Measurements from ENCODE around the gene CACNA2D3.

DNA sequence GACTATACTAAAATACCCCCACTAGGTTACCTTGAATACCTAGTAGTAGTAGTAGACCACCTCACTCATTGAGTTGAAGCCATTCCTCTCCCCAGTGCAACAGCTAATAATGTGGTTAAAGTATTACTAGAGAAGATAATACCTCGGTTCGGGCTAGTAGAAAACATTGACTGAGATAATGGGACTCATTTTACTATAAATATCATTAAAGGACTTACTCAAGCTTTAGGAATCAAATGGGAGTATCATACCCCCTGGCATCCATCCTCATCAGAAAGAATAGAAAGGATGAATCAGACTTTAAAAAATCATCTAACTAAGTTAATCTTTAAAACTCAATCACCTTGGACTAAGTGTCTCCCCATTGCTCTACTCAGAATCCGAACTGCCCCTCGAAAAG, 49.0 kb upstream of the CACNA2D3 start:
- TF ChIP-seq, protein P1, sequence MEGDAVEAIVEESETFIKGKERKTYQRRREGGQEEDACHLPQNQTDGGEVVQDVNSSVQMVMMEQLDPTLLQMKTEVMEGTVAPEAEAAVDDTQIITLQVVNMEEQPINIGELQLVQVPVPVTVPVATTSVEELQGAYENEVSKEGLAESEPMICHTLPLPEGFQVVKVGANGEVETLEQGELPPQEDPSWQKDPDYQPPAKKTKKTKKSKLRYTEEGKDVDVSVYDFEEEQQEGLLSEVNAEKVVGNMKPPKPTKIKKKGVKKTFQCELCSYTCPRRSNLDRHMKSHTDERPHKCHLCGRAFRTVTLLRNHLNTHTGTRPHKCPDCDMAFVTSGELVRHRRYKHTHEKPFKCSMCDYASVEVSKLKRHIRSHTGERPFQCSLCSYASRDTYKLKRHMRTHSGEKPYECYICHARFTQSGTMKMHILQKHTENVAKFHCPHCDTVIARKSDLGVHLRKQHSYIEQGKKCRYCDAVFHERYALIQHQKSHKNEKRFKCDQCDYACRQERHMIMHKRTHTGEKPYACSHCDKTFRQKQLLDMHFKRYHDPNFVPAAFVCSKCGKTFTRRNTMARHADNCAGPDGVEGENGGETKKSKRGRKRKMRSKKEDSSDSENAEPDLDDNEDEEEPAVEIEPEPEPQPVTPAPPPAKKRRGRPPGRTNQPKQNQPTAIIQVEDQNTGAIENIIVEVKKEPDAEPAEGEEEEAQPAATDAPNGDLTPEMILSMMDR (IDR thresholded peaks at IDR 0.05): no peak
- no peak for TF ChIP-seq ZFX (IDR thresholded peaks at IDR 0.05; ENCODE audit: borderline replicate concordance)
